ENCODE results near the gene PLEKHG4B.

The PLEKHG4B gene

GRCh38 chr5:73768-74502 is 18.0 kb upstream of the PLEKHG4B start:
- no peak overlapping the region for H3K27ac ChIP-seq

GRCh38 chr5:74503-75109 is 17.4 kb upstream of the PLEKHG4B start:
- Histone ChIP-seq H2AFZ (ENCODE audit: low read depth) (no peak overlapping the region), H3K4me3 (IDR thresholded peaks at IDR 0.05; ENCODE audit: insufficient read depth, low read depth, low read length) (no peak overlapping the region), H3K4me1 (ENCODE audit: low read depth, poor library complexity, severe bottlenecking) (peaks cover 11% of the 10 kb centered on the region), H4K20me1 (ENCODE audit: insufficient read depth) (no peaks in the 10 kb centered on the region), H3K36me3 (ENCODE audit: insufficient read depth) (no peaks in the 10 kb centered on the region), H3K9ac (no peak overlapping the region), H3K79me2 (ENCODE audit: insufficient read depth, low read depth) (no peaks in the 10 kb centered on the region), H3K4me2 (no peak overlapping the region), H3K27me3 (ENCODE audit: insufficient read depth, low read depth) (no peaks in the 10 kb centered on the region), H3K27ac (no peak overlapping the region)
- no peak for TF ChIP-seq CTCF (conservative IDR thresholded peaks at IDR 0.05; ENCODE audit: low read depth, low read length)

More at GRCh38 chr5:73768-74502, 18.0 kb upstream of the PLEKHG4B start:
- H4K20me1 ChIP-seq (ENCODE audit: insufficient read depth) = no peaks in the 10 kb centered on the region
- no peaks in the 10 kb centered on the region for H3K79me2 ChIP-seq (ENCODE audit: insufficient read depth, low read depth)
- H3K9ac ChIP-seq = no peak overlapping the region
- H3K4me1 ChIP-seq (ENCODE audit: low read depth, poor library complexity, severe bottlenecking) = peaks cover 10% of the 10 kb centered on the region
- no peak overlapping the region for H2AFZ ChIP-seq (ENCODE audit: low read depth)
- H3K27me3 ChIP-seq (ENCODE audit: insufficient read depth, low read depth) = no peaks in the 10 kb centered on the region
- no peak overlapping the region for H3K4me3 ChIP-seq (IDR thresholded peaks at IDR 0.05; ENCODE audit: insufficient read depth, low read depth, low read length)
- no peak for TF ChIP-seq CTCF (conservative IDR thresholded peaks at IDR 0.05; ENCODE audit: low read depth, low read length)
- H3K36me3 ChIP-seq (ENCODE audit: insufficient read depth) = no peaks in the 10 kb centered on the region
- no peak overlapping the region for H3K4me2 ChIP-seq

GRCh38 chr5:75331-76320 is 16.3 kb upstream of the PLEKHG4B start:
- H4K20me1 ChIP-seq (ENCODE audit: insufficient read depth) = no peaks in the 10 kb centered on the region
- H3K4me2 ChIP-seq = no peak overlapping the region
- no peaks in the 10 kb centered on the region for H3K36me3 ChIP-seq (ENCODE audit: insufficient read depth)
- no peak for TF ChIP-seq CTCF (conservative IDR thresholded peaks at IDR 0.05; ENCODE audit: low read depth, low read length)
- H3K27me3 ChIP-seq (ENCODE audit: insufficient read depth, low read depth) = no peaks in the 10 kb centered on the region
- no peaks in the 10 kb centered on the region for H3K79me2 ChIP-seq (ENCODE audit: insufficient read depth, low read depth)
- H3K9ac ChIP-seq = no peak overlapping the region
- H3K4me1 ChIP-seq (ENCODE audit: low read depth, poor library complexity, severe bottlenecking) = peaks cover 11% of the 10 kb centered on the region
- H3K4me3 ChIP-seq (IDR thresholded peaks at IDR 0.05; ENCODE audit: insufficient read depth, low read depth, low read length) = no peak overlapping the region
- H3K27ac ChIP-seq = no peak overlapping the region
- no peak overlapping the region for H2AFZ ChIP-seq (ENCODE audit: low read depth)

- Histone ChIP-seq H3K27ac (no peak overlapping the region), H4K20me1 (ENCODE audit: insufficient read depth) (no peaks in the 10 kb centered on the region), H3K9ac (no peak overlapping the region), H3K36me3 (ENCODE audit: insufficient read depth) (no peaks in the 10 kb centered on the region), H2AFZ (ENCODE audit: low read depth) (no peak overlapping the region), H3K4me2 (no peak overlapping the region), H3K79me2 (ENCODE audit: insufficient read depth, low read depth) (no peaks in the 10 kb centered on the region), H3K4me3 (IDR thresholded peaks at IDR 0.05; ENCODE audit: insufficient read depth, low read depth, low read length) (no peak overlapping the region), H3K27me3 (ENCODE audit: insufficient read depth, low read depth) (no peaks in the 10 kb centered on the region), H3K4me1 (ENCODE audit: low read depth, poor library complexity, severe bottlenecking) (peaks cover 17% of the 10 kb centered on the region)
- no peak for TF ChIP-seq CTCF (conservative IDR thresholded peaks at IDR 0.05; ENCODE audit: low read depth, low read length)
Measured at GRCh38 chr5:76358-77169, 15.4 kb upstream of the PLEKHG4B start.

Measured in KMS-11 (cell line).